ENCODE measurements around the gene OR51A7. TPM values are rescaled to one million over a fixed set of nuclear protein-coding genes. Genes with fewer than 3 reads are reported as not detected.

Gene OR51A7
- total and polyA plus RNA-seq, 2 donors (not counting 3 experiments of a cell fraction or from before 2014, with no cell fraction given): not detected

DNA sequence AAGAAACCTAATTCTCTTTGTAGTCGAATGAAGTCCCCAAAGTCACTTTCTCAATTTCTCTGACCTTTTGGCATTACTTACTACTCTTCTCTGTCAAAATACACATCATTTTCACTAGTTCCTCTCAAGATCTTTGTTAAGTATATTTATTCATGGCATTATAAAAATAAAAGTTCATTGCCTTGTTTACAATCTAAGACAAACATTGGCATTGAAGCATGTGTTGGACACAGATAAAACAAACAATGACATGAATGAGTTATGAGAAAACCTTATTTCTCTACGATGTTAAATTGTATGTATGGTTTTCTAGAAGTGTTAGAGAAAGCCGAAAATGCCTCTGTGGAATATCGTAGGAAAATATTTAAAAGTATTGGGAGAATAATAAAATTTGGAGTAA lies 29.2 kb downstream of the OR51A7 start:
- H3K4me1 ChIP-seq (ENCODE audit: control insufficient read depth, extremely low read depth, insufficient read depth, low read length): no peaks in the 10 kb centered on the region
- no peaks in the 10 kb centered on the region for H4K20me1 ChIP-seq (replicated peaks; ENCODE audit: control insufficient read depth, extremely low read depth, insufficient read depth, low read length)
- TF ChIP-seq, protein P1, sequence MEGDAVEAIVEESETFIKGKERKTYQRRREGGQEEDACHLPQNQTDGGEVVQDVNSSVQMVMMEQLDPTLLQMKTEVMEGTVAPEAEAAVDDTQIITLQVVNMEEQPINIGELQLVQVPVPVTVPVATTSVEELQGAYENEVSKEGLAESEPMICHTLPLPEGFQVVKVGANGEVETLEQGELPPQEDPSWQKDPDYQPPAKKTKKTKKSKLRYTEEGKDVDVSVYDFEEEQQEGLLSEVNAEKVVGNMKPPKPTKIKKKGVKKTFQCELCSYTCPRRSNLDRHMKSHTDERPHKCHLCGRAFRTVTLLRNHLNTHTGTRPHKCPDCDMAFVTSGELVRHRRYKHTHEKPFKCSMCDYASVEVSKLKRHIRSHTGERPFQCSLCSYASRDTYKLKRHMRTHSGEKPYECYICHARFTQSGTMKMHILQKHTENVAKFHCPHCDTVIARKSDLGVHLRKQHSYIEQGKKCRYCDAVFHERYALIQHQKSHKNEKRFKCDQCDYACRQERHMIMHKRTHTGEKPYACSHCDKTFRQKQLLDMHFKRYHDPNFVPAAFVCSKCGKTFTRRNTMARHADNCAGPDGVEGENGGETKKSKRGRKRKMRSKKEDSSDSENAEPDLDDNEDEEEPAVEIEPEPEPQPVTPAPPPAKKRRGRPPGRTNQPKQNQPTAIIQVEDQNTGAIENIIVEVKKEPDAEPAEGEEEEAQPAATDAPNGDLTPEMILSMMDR (IDR thresholded peaks at IDR 0.05; ENCODE audit: extremely low read depth in 1 of 2, insufficient read depth in 1 of 2, low read depth in 1 of 2, low read length in 2 of 2): no peak
- no peak for TF ChIP-seq FOS (IDR thresholded peaks at IDR 0.05; ENCODE audit: borderline replicate concordance, insufficient read depth, low read length)
- TF ChIP-seq EZH2 (IDR thresholded peaks at IDR 0.05; ENCODE audit: borderline replicate concordance, low read depth, low read length, severe bottlenecking): no peak
- TF ChIP-seq, protein P2, sequence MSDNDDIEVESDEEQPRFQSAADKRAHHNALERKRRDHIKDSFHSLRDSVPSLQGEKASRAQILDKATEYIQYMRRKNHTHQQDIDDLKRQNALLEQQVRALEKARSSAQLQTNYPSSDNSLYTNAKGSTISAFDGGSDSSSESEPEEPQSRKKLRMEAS (IDR thresholded peaks at IDR 0.05; ENCODE audit: insufficient read depth, insufficient read length): no peak
- no peak for TF ChIP-seq POLR2AphosphoS5 (IDR thresholded peaks at IDR 0.05; ENCODE audit: insufficient read depth, low read depth, low read length)
- no peak for TF ChIP-seq POLR2A (IDR thresholded peaks at IDR 0.05; ENCODE audit: low read depth, low read length)
- TF ChIP-seq JUN (IDR thresholded peaks at IDR 0.05; ENCODE audit: borderline replicate concordance, insufficient read depth, insufficient read length, low read depth): no peak
- no peak for TF ChIP-seq MYC (IDR thresholded peaks at IDR 0.05; ENCODE audit: low read depth, low read length)
- TF ChIP-seq GATA2 (IDR thresholded peaks at IDR 0.05; ENCODE audit: insufficient read depth, insufficient read length, low read depth, low read length): no peak
- ChIA-PET POLR2A (no interaction called here), CTCF (no interaction called here)
- FAIRE-seq (no peak), DNase-seq (ENCODE audit: low read depth, low spot score) (no peak)
- no peaks in the 10 kb centered on the region for H3K36me3 ChIP-seq (ENCODE audit: control insufficient read depth in 2 of 2, extremely low read depth in 1 of 2, insufficient read depth in 2 of 2, low read length in 2 of 2)
- no peaks in the 10 kb centered on the region for H3K27me3 ChIP-seq (ENCODE audit: control insufficient read depth in 2 of 2, insufficient read depth in 2 of 2, low read length in 2 of 2)
- H3K4me3 ChIP-seq (replicated peaks in 1 of 3; ENCODE audit: insufficient read depth in 1 of 3, low read depth in 1 of 3, low read length in 3 of 3): no peak overlapping the region
- intact Hi-C loops (cut with micrococcal nuclease): no loop called here
- H3K9me3 ChIP-seq (replicated peaks; ENCODE audit: control insufficient read depth, insufficient read depth, low read length): peaks cover 2% of the 10 kb centered on the region
- H3K4me2 ChIP-seq (ENCODE audit: insufficient read depth, low read length): no peak overlapping the region
- H3K27ac ChIP-seq (ENCODE audit: insufficient read depth, low read depth, low read length): no peak overlapping the region
- no peaks in the 10 kb centered on the region for H3K9me1 ChIP-seq (replicated peaks; ENCODE audit: control insufficient read depth, extremely low read depth, insufficient read depth, low read length)
- no TSS peak for BruUV-seq (replicated peaks)
- H3K9ac ChIP-seq (replicated peaks; ENCODE audit: extremely low read depth, insufficient read depth, low read length): no peak overlapping the region
- H2AFZ ChIP-seq (ENCODE audit: low read depth, low read length): no peak overlapping the region
- dilution Hi-C loops (cut with MboI; ENCODE audit: extremely low pct_ligation_motif_present, low sequenced_read_pairs): no loop called here
- no peaks in the 10 kb centered on the region for H3K79me2 ChIP-seq (ENCODE audit: control insufficient read depth, insufficient read depth, low read length)

Data from endothelial cell of umbilical vein (primary cell).